Measurements from ENCODE around the gene ATR.

DNA sequence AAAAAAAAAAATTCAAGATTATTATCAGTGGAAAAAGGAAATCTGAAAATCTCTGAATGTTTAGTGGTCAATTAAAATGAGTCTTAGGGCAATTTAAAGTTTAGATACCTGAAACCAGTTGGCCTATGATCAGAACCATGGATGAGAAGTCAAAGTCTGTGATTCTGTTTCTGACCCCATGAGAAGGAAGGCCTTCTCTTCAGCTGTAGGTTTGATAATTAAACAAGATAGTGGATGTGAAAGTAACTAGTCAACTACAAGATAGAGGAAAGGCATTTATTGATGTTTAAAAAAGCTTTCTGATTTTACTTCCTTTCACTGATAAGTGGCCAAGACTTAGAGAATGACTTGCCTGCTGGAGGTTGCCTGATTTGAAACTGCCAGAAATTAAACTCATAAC, 26.4 kb upstream of the ATR start:
- TF ChIP-seq, protein P1, sequence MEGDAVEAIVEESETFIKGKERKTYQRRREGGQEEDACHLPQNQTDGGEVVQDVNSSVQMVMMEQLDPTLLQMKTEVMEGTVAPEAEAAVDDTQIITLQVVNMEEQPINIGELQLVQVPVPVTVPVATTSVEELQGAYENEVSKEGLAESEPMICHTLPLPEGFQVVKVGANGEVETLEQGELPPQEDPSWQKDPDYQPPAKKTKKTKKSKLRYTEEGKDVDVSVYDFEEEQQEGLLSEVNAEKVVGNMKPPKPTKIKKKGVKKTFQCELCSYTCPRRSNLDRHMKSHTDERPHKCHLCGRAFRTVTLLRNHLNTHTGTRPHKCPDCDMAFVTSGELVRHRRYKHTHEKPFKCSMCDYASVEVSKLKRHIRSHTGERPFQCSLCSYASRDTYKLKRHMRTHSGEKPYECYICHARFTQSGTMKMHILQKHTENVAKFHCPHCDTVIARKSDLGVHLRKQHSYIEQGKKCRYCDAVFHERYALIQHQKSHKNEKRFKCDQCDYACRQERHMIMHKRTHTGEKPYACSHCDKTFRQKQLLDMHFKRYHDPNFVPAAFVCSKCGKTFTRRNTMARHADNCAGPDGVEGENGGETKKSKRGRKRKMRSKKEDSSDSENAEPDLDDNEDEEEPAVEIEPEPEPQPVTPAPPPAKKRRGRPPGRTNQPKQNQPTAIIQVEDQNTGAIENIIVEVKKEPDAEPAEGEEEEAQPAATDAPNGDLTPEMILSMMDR (IDR thresholded peaks at IDR 0.05 in 2 of 3, conservative IDR thresholded peaks at IDR 0.05 in 1 of 3; ENCODE audit: borderline replicate concordance in 1 of 3, insufficient read depth in 1 of 3, low read depth in 2 of 3, low read length in 2 of 3), result no peak
- TF ChIP-seq YY1 (IDR thresholded peaks at IDR 0.05; ENCODE audit: extremely low read depth, insufficient replicate concordance, low read depth, low read length), result no peak

All from HCT116 (cell line).